ENCODE results near the gene UNC119B.

DNA sequence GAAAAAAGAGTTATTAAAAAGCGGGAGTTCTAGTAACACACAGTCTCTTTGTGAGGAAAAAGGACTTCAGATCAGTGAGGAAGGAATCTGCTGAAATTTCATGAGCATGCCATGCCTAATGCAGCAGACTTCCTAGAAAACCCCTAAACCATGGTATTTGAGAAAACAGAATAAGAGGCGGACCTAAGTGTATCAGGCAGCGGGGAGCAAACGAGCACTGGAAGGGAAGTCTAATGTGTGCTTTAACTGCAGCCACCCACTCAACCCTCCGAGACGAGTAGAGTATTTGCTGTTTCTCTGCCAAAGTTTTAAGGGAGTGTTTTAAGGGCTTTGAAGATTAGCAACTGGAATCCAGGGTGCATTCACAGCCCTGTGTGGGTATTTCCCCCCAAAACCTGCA is 51.8 kb downstream of the UNC119B start:
- TF ChIP-seq, protein P1, sequence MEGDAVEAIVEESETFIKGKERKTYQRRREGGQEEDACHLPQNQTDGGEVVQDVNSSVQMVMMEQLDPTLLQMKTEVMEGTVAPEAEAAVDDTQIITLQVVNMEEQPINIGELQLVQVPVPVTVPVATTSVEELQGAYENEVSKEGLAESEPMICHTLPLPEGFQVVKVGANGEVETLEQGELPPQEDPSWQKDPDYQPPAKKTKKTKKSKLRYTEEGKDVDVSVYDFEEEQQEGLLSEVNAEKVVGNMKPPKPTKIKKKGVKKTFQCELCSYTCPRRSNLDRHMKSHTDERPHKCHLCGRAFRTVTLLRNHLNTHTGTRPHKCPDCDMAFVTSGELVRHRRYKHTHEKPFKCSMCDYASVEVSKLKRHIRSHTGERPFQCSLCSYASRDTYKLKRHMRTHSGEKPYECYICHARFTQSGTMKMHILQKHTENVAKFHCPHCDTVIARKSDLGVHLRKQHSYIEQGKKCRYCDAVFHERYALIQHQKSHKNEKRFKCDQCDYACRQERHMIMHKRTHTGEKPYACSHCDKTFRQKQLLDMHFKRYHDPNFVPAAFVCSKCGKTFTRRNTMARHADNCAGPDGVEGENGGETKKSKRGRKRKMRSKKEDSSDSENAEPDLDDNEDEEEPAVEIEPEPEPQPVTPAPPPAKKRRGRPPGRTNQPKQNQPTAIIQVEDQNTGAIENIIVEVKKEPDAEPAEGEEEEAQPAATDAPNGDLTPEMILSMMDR (IDR thresholded peaks at IDR 0.05 in 4 of 5, conservative IDR thresholded peaks at IDR 0.05 in 1 of 5) = no peak
- no peak for TF ChIP-seq POLR2A (IDR thresholded peaks at IDR 0.05)
